Fibroblast of skin of right quadriceps (primary cell): ENCODE measurements around the gene CTTNBP2NL.

Experiments
- DNase-seq: peaks from one replicate; pipeline ENCODE4 v3.0.0-alpha.2; 2013

The CTTNBP2NL gene

GRCh38 chr1:112395821-112396652, at the start of gene CTTNBP2NL:
TSS of gene CTTNBP2NL (plus strand) at chr1:112396214. CDS start at chr1:112416166, 19,952 bp downstream.
- peak; percentile 97 for DNase-seq

GRCh38 chr1:112346801-112347350, 49.1 kb upstream of the CTTNBP2NL start:
- DNase-seq = no peak

DNA sequence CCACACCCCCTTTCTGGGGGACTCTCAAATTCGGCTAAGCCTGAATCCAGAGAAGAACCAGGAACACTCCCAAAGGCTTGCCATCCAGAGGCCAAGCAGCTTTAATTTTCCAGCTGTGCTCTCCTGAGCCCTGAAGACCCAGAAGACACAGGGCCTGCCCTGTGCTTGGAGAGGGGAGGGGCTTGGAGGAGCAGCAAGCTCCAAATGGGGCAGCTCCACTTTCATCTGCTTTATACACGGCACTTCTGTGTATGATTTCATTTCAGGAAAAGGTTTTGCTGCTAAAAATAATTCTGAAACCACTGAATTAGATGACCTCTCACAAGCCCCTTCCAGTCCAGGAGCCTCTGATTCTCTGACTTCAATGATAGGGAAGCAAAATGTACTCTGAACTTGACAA, 39.2 kb upstream of the CTTNBP2NL start:
- DNase-seq = no peak

DNA sequence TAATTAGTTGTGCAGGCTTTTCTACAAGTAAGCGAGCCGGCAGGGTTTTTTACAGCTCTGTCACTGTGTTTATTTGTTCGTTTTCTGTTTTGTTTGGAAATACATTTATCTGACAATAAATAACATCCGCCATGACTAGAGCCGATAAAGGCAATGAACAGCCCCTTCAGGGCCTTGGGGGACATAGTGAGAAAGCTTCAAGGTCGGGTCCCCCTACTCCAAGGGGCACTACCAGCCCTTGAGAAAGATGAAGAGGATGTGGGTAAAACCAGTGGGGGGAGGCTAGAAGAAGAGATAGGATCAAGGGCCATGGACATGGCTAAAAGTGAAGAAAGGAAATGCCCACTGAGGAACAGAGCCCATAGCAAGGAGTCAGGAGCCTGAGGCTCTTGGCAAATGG, 38.5 kb upstream of the CTTNBP2NL start:
- DNase-seq = no peak

DNA sequence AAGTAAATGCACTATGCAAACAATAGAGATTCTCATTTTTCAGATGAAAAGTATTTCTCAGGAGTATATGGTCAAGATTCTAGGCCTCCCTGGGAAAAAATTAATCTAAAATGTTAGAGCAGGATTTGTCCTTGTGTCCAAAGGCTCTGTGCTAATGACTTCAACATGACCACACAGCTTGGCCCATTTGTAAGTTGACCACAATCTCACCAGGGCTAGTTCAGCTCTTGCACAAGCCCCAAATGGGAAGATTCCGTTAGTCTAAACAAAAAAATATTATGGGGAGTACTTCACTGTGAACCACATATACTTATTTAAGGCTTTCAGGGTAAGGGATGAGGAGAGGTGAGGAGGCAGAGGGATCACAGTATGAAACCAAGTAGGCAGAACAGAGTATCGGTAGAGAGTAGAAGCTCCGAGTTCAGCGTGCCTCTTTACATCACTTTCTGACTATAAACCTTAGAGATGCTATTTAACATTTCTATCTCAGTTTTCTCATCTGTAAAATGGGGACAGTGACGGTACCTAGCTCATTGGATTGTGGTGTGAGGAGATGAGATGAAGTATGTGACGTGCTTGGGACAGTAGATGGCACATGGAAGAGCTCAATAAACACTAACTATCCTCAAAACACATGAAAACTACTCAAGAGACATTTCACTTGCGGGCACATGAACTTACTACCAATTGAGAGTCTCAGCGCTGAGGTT, 37.8 kb upstream of the CTTNBP2NL start:
- DNase-seq = no peak

DNA sequence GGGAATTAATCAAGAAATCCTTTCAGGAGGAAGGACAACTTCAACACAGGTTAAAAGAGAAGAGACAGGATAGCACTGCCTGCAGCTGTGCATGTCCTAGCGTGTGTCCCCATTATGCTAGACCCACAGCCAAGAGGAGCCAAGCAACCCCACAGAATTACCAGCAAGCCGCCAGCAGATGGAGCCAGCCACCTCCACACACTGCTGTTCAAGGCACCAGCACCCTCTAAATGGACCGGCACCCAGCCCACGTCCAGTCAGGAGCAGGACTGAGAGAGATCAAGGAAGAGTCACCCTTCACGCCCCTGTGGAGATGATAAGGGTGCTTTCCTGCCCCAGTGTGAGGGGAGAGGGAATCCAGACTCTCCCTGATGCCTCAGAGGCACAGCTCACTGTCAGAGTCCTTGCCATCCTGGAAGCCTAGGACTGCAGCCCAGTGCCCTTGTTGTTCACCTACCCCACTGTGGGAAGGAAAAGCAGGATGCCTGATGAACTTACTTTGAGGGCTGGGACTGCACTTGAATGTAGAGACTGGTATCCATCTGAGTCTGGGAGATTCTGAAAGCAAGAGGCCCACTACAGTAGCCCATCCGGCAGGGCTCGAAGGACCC, 37.1 kb upstream of the CTTNBP2NL start:
- DNase-seq = peak; percentile 40

GRCh38 chr1:112359961-112360767, 35.9 kb upstream of the CTTNBP2NL start:
- DNase-seq = peak; percentile 87

DNA sequence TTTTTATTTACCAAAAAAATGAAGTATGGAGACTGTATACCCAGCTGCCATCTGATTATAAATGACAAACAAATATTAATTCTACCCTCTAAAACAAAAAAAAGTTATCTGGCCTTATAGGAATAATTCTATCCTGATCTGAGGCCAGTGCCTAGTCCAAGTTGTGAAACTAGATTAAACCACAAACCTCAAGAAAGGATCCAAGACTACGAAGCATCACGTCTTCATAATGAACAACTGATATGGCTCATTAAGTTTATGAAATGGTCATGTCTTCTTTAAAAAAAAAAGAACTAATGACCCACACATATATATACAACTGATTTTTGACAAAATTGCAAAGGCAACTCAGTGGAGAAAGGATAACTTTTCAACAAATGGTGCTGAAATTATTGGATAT, 32.4 kb upstream of the CTTNBP2NL start:
- no peak for DNase-seq

DNA sequence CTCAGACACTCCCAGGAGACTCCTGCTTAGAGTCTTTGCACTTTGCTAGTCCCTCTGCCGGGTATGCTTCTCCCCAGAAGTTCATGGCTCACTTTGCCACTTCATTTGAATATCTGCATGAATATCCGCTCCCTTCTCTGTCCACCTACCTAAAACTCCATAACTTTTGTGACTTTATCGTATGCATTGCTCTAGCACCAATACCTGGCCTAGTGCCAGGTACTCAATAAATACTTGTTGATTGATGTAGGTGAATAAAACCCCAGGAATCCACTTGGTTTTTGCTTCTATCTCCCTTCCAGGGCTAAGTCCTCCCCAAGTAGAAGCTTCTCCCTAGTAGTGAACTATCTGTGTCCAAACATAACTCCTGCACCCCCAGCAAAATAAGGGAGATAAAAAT, 27.8 kb upstream of the CTTNBP2NL start:
- no peak for DNase-seq

- DNase-seq = peak; percentile 72
Observed at GRCh38 chr1:112369392-112370285, 26.4 kb upstream of the CTTNBP2NL start.

- no peak for DNase-seq
Observed at GRCh38 chr1:112370996-112371395, 25.0 kb upstream of the CTTNBP2NL start.

GRCh38 chr1:112371775-112372174, 24.2 kb upstream of the CTTNBP2NL start:
- DNase-seq = no peak

- no peak for DNase-seq
Observed at GRCh38 chr1:112373806-112374205, 22.2 kb upstream of the CTTNBP2NL start.

DNA sequence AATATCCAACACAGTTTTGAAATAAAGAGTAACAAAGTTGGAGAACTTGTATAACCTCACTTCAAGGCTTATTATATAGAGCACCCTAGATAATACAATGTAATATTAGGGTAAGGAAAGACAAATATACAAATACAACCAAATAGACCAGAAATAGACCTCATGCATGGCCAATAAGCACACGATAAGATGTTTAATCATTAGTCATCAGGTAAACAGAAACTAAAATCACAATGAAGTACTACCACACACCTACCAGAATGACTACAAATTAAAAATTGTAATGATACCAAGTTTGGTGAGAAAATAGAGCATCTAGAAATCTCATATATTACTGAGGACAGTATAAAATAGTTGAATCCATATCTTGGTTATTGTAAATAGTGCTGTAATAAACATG, 20.3 kb upstream of the CTTNBP2NL start:
- DNase-seq = no peak

DNA sequence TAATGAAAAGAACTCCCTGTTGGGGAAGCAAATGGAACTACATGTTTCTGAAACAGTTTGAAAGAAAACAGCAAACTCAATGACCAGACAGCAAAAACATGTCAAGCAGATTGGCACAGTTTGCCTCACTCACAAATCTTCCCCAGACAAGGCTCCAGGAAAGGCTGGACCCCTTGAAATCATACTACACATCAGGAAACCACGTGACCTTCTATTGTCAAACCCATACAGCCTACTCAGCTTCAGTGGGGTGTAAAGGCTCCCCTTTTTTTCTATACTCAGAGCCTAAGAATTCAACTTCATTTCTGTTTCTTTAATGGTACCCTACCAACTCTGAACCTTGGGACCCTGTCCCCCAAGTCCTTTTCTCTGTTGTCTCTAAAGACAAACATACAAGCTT, 15.7 kb upstream of the CTTNBP2NL start:
- no peak for DNase-seq

- DNase-seq = no peak
Observed at GRCh38 chr1:112381324-112382076, 14.5 kb upstream of the CTTNBP2NL start.

GRCh38 chr1:112383759-112384370, 12.1 kb upstream of the CTTNBP2NL start:
- DNase-seq = no peak

DNA sequence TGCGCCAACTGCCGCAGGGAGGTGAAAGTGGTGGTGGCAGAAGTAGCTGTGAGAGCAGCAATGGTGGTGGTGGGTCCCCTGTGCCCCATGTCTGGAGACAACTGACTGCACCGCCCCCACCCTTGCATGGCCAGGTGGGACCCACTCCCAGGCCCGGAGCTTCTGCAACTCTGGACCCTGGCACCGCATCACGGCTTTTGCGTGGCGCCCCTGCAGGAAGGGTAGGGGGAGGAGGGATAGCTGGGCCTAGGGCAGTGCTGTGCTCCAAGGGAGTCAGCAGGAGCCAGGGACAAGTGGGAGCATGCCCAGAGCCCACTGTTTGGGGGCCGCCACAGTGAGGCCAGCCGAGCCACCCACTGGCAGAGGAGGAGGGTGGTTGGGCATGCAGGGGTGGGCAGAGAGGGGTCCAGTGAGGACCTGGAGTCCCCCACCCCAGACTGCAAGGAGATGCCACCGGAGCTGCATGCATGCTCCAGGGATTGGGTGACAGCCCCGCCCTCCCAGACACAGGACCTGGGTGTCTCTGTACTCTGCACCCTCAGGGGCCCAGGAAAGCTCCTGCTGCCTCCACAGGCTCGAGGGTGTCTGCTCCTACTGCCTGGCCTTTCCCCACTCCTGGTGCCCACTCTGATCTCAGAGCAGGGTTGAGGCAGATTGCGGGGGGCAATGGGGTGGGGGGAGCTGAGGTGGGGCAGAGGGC, 9.8 kb upstream of the CTTNBP2NL start:
- DNase-seq = no peak

DNA sequence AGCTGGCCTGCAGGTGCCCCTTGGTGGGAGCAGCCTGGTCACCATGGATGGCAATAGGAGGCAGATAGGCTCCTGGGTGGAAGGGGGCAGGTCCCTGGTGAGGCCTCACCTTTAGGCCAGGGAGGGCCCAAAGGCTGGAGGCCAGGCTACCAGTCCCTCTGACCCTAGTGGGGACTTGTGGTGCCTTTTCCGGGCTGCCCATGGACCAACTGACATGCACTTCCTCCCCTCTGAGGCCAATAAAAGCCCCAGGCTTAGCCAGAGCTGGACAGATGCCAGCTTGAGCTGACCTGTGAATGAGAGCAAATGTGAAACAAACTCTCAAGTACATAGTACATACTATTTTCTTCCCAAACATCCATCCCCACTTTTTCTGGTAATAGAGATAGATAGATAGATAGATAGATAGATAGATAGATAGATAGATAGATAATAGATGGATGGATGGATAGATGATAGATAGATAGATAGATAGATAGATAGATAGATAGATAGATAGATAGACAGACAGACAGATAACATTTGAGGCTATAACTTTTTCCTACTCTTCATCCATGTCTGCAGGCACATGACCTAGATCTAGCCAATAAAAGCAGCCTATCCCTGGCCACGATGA, 9.2 kb upstream of the CTTNBP2NL start:
- DNase-seq = no peak
